K562 (cell line): ENCODE measurements around the gene SIRPB2. TPM values are rescaled to one million over a fixed set of nuclear protein-coding genes. Genes with fewer than 3 reads are reported as not detected.

Experiments used
- CBX8 ChIP-seq: fragments of 200-600 bp; sonication (generic); IDR thresholded peaks from 2 replicates; pipeline ENCODE4 v1.6.1; 2012; ENCODE audit warnings: borderline replicate concordance, mixed run types, low read depth, mild to moderate bottlenecking, moderate library complexity, mixed read lengths, low read length, control low read depth, inconsistent platforms; ENCODE audit not compliant: poor library complexity, severe bottlenecking; ENCODE audit errors: extremely low read depth
- GTF2E2 ChIP-seq: fragments of 200-800 bp; sonication (Bioruptor generic); IDR thresholded peaks from 2 replicates; pipeline ENCODE4 v1.6.1; 2016; ENCODE audit warnings: missing genetic modification characterization, missing compliant biosample characterization
- NRF1 ChIP-seq, 2 experiments: fragments of 450-650 bp; IDR thresholded peaks in 1 of 2; conservative IDR thresholded peaks in 1 of 2; 2 replicates each; pipeline ENCODE4 v1.6.1; 2014; ENCODE audit warnings: mild to moderate bottlenecking in 2 of 2
- TAF7 ChIP-seq: fragments of 450-650 bp; IDR thresholded peaks from 2 replicates; pipeline ENCODE4 v1.6.1; 2016; ENCODE audit warnings: missing genetic modification characterization, missing compliant biosample characterization
- TCF3 ChIP-seq: sonication (generic); formaldehyde crosslinking; IDR thresholded peaks from 2 replicates; pipeline ENCODE4 v1.4.0; 2020; ENCODE audit warnings: mild to moderate bottlenecking, missing genetic modification reagents
- ZBTB8A ChIP-seq: fragments of 450-650 bp; IDR thresholded peaks from 2 replicates; pipeline ENCODE4 v1.6.1; 2018; ENCODE audit warnings: mild to moderate bottlenecking, moderate library complexity; ENCODE audit not compliant: partially characterized antibody
- polyA plus RNA-seq, 8 experiments: library from polyadenylated mRNA; depleted of rRNA in 4 of 8; stranded (reverse) in 5 of 8; unstranded in 3 of 8; fragments of >200 nt; fragmentation: Nextera tagmentation in 2 of 8; fragmentation: Illumina TruSeq in 1 of 8; extraction: Ambion mirVana in 2 of 8; extraction: Trizol in 1 of 8; gene quantifications; 2 replicates each; pipeline versions ENCODE4 v1.2.1 to v1.2.3, GENCODE V29; 2011 to 2014; ENCODE audit warnings: inconsistent platforms in 1 of 8, missing spikeins in 1 of 8
- total RNA-seq, 7 experiments: library from RNA; depleted of rRNA in 6 of 7; stranded (reverse); fragments of >200 nt in 6 of 7; fragmentation: Illumina TruSeq in 2 of 7; extraction: Trizol in 2 of 7; gene quantifications; 2 replicates each; pipeline versions ENCODE4 v1.2.1 to v1.2.3, GENCODE V29; 2011 to 2021; ENCODE audit warnings: low replicate concordance in 1 of 7
- TF ChIP-seq, protein P1 (sequence below): fragments of 450-650 bp; IDR thresholded peaks from 2 replicates; pipeline ENCODE4 v1.6.1; 2016; ENCODE audit warnings: mild to moderate bottlenecking, moderate library complexity
- TF ChIP-seq, protein P2 (sequence below): fragments of 250-450 bp; sonication (Bioruptor Pico); IDR thresholded peaks from 2 replicates; pipeline ENCODE4 v1.5.0; 2022; ENCODE audit warnings: mild to moderate bottlenecking
- TF ChIP-seq, protein P3 (sequence below): sonication (generic); formaldehyde crosslinking; IDR thresholded peaks from 2 replicates; pipeline ENCODE4 v1.8.0; 2022; ENCODE audit warnings: mild to moderate bottlenecking, low read depth, missing genetic modification reagents

The SIRPB2 gene
- total and polyA plus RNA-seq, 9 of the 15 experiments (the other 6 are each of a cell fraction or from before 2014, with no cell fraction given): 0.07 TPM; not detected in 7

DNA sequence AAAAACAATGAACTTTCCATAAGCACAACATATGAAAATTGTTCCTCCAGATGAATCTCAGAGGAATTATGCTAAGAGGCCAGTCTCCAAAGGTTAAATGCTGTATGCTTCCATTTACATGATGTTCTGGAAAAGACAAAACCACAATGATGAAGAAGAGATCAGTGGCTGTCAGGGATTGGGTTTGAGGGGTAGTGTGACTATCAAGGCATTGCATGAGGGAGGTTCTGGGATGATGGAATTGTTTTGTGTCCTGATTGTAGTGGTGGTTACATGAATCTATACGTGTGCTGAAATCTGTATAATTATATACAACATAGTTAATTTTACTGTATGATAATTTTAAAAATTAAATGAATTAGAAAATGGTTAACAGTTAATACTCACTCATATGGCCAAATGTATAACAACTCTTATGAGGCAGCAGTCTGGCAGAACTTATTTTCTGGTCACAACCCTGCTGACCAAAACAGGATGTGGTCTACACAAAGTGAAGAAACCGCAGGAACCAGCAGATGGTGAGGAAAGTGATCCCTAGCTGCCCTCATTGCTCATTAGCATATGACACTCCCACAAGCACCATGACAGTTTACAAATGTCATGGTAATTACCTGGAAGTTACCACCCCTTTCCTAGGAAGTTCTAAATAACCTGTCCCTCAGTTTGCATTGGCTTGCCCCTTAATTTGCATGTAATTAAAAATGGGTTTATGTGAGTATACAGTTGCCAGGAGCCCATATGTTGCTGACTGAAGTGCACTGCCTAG lies 56.5 kb downstream of the SIRPB2 start (continued):
- TF ChIP-seq, protein P1, sequence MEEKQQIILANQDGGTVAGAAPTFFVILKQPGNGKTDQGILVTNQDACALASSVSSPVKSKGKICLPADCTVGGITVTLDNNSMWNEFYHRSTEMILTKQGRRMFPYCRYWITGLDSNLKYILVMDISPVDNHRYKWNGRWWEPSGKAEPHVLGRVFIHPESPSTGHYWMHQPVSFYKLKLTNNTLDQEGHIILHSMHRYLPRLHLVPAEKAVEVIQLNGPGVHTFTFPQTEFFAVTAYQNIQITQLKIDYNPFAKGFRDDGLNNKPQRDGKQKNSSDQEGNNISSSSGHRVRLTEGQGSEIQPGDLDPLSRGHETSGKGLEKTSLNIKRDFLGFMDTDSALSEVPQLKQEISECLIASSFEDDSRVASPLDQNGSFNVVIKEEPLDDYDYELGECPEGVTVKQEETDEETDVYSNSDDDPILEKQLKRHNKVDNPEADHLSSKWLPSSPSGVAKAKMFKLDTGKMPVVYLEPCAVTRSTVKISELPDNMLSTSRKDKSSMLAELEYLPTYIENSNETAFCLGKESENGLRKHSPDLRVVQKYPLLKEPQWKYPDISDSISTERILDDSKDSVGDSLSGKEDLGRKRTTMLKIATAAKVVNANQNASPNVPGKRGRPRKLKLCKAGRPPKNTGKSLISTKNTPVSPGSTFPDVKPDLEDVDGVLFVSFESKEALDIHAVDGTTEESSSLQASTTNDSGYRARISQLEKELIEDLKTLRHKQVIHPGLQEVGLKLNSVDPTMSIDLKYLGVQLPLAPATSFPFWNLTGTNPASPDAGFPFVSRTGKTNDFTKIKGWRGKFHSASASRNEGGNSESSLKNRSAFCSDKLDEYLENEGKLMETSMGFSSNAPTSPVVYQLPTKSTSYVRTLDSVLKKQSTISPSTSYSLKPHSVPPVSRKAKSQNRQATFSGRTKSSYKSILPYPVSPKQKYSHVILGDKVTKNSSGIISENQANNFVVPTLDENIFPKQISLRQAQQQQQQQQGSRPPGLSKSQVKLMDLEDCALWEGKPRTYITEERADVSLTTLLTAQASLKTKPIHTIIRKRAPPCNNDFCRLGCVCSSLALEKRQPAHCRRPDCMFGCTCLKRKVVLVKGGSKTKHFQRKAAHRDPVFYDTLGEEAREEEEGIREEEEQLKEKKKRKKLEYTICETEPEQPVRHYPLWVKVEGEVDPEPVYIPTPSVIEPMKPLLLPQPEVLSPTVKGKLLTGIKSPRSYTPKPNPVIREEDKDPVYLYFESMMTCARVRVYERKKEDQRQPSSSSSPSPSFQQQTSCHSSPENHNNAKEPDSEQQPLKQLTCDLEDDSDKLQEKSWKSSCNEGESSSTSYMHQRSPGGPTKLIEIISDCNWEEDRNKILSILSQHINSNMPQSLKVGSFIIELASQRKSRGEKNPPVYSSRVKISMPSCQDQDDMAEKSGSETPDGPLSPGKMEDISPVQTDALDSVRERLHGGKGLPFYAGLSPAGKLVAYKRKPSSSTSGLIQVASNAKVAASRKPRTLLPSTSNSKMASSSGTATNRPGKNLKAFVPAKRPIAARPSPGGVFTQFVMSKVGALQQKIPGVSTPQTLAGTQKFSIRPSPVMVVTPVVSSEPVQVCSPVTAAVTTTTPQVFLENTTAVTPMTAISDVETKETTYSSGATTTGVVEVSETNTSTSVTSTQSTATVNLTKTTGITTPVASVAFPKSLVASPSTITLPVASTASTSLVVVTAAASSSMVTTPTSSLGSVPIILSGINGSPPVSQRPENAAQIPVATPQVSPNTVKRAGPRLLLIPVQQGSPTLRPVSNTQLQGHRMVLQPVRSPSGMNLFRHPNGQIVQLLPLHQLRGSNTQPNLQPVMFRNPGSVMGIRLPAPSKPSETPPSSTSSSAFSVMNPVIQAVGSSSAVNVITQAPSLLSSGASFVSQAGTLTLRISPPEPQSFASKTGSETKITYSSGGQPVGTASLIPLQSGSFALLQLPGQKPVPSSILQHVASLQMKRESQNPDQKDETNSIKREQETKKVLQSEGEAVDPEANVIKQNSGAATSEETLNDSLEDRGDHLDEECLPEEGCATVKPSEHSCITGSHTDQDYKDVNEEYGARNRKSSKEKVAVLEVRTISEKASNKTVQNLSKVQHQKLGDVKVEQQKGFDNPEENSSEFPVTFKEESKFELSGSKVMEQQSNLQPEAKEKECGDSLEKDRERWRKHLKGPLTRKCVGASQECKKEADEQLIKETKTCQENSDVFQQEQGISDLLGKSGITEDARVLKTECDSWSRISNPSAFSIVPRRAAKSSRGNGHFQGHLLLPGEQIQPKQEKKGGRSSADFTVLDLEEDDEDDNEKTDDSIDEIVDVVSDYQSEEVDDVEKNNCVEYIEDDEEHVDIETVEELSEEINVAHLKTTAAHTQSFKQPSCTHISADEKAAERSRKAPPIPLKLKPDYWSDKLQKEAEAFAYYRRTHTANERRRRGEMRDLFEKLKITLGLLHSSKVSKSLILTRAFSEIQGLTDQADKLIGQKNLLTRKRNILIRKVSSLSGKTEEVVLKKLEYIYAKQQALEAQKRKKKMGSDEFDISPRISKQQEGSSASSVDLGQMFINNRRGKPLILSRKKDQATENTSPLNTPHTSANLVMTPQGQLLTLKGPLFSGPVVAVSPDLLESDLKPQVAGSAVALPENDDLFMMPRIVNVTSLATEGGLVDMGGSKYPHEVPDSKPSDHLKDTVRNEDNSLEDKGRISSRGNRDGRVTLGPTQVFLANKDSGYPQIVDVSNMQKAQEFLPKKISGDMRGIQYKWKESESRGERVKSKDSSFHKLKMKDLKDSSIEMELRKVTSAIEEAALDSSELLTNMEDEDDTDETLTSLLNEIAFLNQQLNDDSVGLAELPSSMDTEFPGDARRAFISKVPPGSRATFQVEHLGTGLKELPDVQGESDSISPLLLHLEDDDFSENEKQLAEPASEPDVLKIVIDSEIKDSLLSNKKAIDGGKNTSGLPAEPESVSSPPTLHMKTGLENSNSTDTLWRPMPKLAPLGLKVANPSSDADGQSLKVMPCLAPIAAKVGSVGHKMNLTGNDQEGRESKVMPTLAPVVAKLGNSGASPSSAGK: no peak
- peak; percentile 58 for TF ChIP-seq TCF3 (CRISPR knock-in tag)
- TF ChIP-seq NRF1 (conservative IDR thresholded peaks at IDR 0.05 in 1 of 2, IDR thresholded peaks at IDR 0.05 in 1 of 2): peak in 1 of 2 experiments; percentile 30; a peak in 1 of 4 replicates
- TF ChIP-seq, protein P2, sequence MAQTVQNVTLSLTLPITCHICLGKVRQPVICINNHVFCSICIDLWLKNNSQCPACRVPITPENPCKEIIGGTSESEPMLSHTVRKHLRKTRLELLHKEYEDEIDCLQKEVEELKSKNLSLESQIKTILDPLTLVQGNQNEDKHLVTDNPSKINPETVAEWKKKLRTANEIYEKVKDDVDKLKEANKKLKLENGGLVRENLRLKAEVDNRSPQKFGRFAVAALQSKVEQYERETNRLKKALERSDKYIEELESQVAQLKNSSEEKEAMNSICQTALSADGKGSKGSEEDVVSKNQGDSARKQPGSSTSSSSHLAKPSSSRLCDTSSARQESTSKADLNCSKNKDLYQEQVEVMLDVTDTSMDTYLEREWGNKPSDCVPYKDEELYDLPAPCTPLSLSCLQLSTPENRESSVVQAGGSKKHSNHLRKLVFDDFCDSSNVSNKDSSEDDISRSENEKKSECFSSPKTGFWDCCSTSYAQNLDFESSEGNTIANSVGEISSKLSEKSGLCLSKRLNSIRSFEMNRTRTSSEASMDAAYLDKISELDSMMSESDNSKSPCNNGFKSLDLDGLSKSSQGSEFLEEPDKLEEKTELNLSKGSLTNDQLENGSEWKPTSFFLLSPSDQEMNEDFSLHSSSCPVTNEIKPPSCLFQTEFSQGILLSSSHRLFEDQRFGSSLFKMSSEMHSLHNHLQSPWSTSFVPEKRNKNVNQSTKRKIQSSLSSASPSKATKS (CRISPR knock-in tag): no peak
- TF ChIP-seq GTF2E2 (tag): no peak
- TF ChIP-seq TAF7 (tag): no peak
- TF ChIP-seq, protein P3, sequence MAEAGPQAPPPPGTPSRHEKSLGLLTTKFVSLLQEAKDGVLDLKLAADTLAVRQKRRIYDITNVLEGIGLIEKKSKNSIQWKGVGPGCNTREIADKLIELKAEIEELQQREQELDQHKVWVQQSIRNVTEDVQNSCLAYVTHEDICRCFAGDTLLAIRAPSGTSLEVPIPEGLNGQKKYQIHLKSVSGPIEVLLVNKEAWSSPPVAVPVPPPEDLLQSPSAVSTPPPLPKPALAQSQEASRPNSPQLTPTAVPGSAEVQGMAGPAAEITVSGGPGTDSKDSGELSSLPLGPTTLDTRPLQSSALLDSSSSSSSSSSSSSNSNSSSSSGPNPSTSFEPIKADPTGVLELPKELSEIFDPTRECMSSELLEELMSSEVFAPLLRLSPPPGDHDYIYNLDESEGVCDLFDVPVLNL (CRISPR knock-in tag): no peak
- TF ChIP-seq ZBTB8A: no peak
- TF ChIP-seq CBX8: no peak
